ENCODE results near the gene STOM. TPM values are rescaled to one million over a fixed set of nuclear protein-coding genes. Genes with fewer than 3 reads are reported as not detected.

STOM gene
- total and polyA plus RNA-seq, 2 of the 8 experiments (the other 6 are each of a cell fraction or from before 2014, with no cell fraction given): 25.2 to 60.4 TPM

GRCh38 chr9:121383715-121384114 is 13.7 kb upstream of the STOM start (continued):
- TF ChIP-seq USF2 (IDR thresholded peaks at IDR 0.05; ENCODE audit: low read length): no peak
- TF ChIP-seq KDM5A (IDR thresholded peaks at IDR 0.05; ENCODE audit: low read length): no peak
- no peak for TF ChIP-seq HDAC2 (IDR thresholded peaks at IDR 0.05; ENCODE audit: borderline replicate concordance in 1 of 2, low read depth in 2 of 2, low read length in 2 of 2)
- TF ChIP-seq NRF1 (IDR thresholded peaks at IDR 0.05; ENCODE audit: low read depth, low read length): no peak
- TF ChIP-seq SRF (IDR thresholded peaks at IDR 0.05; ENCODE audit: low read depth, low read length): no peak
- TF ChIP-seq CBX5 (IDR thresholded peaks at IDR 0.05; ENCODE audit: low read depth, low read length): no peak
- no peak for TF ChIP-seq NANOG (IDR thresholded peaks at IDR 0.05; ENCODE audit: insufficient read depth, low read depth, low read length, poor library complexity, severe bottlenecking)
- TF ChIP-seq JUND (IDR thresholded peaks at IDR 0.05; ENCODE audit: low read length): no peak
